ENCODE data around the gene WDR81.

GRCh38 chr17:1769822-1770477 lies 45.4 kb downstream of the WDR81 start:
- TF ChIP-seq CTCF (conservative IDR thresholded peaks at IDR 0.05; ENCODE audit: low read length), result no peak
- TF ChIP-seq EZH2phosphoT487 (IDR thresholded peaks at IDR 0.05; ENCODE audit: borderline replicate concordance, low read depth, low read length), result no peak

Data from OCI-LY7 (cell line).